ENCODE results near the gene FAM216B. TPM values are rescaled to one million over a fixed set of nuclear protein-coding genes. Genes with fewer than 3 reads are reported as not detected.
"Not testable (repeated sequence)": the region's sequence is repeated elsewhere in the genome, so short reads cannot be mapped to it uniquely, and the experiment has no call there.

The FAM216B gene
- total RNA-seq, 2 experiments from 2014 or later = not detected

DNA sequence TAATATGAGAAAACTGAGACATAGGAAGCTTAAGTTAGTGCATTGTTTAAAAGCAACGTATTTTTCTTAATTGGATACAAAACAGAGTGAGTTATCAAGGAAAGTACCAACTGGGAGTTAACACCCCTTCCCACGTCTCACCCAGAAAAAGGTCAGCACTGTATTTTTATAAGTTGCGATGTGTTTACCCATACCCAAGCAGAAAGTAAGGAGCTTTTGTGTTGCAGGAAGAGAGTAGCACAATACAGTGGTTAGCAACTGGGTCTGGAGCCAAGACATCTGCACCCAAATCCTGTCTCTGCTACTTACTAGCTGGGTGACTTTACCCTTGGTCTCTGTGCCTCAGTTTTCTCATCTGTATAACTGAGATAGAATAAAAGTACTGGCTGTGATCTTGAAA, 34.3 kb downstream of the FAM216B start:
- no peak for DNase-seq (ENCODE audit: low spot score)
- Histone ChIP-seq H3K4me1 (ENCODE audit: insufficient read depth, low read length, poor library complexity, severe bottlenecking) (no peaks in the 10 kb centered on the region), H3K27ac (ENCODE audit: low read depth, low read length, poor library complexity, severe bottlenecking) (no peak overlapping the region), H3K79me2 (ENCODE audit: insufficient read depth, low read depth, low read length) (no peaks in the 10 kb centered on the region), H3K9me2 (ENCODE audit: insufficient read depth, low read length) (no peaks in the 10 kb centered on the region), H4K20me1 (ENCODE audit: insufficient read depth, low read length) (no peaks in the 10 kb centered on the region), H3K36me3 (ENCODE audit: insufficient read depth, low read length) (no peaks in the 10 kb centered on the region), H3K9me3 (ENCODE audit: low read length) (no peaks in the 10 kb centered on the region), H2AFZ (ENCODE audit: low read length) (no peak overlapping the region), H3K4me3 (ENCODE audit: low read depth, low read length, poor library complexity, severe bottlenecking) (no peak overlapping the region), H3K4me2 (ENCODE audit: low read length) (no peak overlapping the region)
- CTCF ChIA-PET (ENCODE audit: unreplicated experiment) = no interaction called here
- POLR2A ChIA-PET = no interaction called here
- BruUV-seq (replicated peaks) = no TSS peak
- TF ChIP-seq, protein P1, sequence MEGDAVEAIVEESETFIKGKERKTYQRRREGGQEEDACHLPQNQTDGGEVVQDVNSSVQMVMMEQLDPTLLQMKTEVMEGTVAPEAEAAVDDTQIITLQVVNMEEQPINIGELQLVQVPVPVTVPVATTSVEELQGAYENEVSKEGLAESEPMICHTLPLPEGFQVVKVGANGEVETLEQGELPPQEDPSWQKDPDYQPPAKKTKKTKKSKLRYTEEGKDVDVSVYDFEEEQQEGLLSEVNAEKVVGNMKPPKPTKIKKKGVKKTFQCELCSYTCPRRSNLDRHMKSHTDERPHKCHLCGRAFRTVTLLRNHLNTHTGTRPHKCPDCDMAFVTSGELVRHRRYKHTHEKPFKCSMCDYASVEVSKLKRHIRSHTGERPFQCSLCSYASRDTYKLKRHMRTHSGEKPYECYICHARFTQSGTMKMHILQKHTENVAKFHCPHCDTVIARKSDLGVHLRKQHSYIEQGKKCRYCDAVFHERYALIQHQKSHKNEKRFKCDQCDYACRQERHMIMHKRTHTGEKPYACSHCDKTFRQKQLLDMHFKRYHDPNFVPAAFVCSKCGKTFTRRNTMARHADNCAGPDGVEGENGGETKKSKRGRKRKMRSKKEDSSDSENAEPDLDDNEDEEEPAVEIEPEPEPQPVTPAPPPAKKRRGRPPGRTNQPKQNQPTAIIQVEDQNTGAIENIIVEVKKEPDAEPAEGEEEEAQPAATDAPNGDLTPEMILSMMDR (conservative IDR thresholded peaks at IDR 0.05; ENCODE audit: low read length) = no peak
- no peak for TF ChIP-seq EZH2phosphoT487 (IDR thresholded peaks at IDR 0.05; ENCODE audit: borderline replicate concordance, low read depth, low read length)
- intact Hi-C loops (cut with micrococcal nuclease; ENCODE audit: unreplicated experiment) = no loop called here

DNA sequence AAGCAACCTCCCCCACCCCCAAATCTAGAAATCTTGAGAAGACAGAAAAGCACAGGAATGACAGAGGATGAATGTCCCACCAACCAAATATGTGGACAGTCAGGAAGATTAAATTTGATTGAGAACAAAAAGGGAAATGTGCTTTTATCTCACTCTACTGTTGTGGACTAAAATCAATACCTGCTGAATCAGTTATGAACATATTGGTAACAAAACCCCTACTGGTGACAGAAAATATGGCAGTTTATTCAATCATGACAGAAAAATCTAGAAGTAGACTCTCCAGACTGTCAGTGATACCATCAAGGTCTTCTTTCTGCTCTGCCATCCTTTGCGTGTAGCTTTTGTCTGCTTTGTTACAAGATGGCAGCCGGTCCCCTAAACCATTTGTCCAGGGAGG, 35.2 kb downstream of the FAM216B start:
- TF ChIP-seq EZH2phosphoT487 (IDR thresholded peaks at IDR 0.05; ENCODE audit: borderline replicate concordance, low read depth, low read length) = no peak
- TF ChIP-seq, protein P1 (conservative IDR thresholded peaks at IDR 0.05; ENCODE audit: low read length) = 0 out of 2 replicates have a peak, but pooled peaks have one; percentile 47
- no peak overlapping the region for H3K4me2 ChIP-seq (ENCODE audit: low read length)
- intact Hi-C loops (cut with micrococcal nuclease; ENCODE audit: unreplicated experiment) = no loop called here
- H3K4me1 ChIP-seq (ENCODE audit: insufficient read depth, low read length, poor library complexity, severe bottlenecking) = no peaks in the 10 kb centered on the region
- no TSS peak for BruUV-seq (replicated peaks)
- no peak overlapping the region for H3K27ac ChIP-seq (ENCODE audit: low read depth, low read length, poor library complexity, severe bottlenecking)
- ChIA-PET POLR2A (no interaction called here), CTCF (ENCODE audit: unreplicated experiment) (no interaction called here)
- no peaks in the 10 kb centered on the region for H4K20me1 ChIP-seq (ENCODE audit: insufficient read depth, low read length)
- no peaks in the 10 kb centered on the region for H3K9me3 ChIP-seq (ENCODE audit: low read length)
- no peaks in the 10 kb centered on the region for H3K36me3 ChIP-seq (ENCODE audit: insufficient read depth, low read length)
- no peaks in the 10 kb centered on the region for H3K9me2 ChIP-seq (ENCODE audit: insufficient read depth, low read length)
- no peaks in the 10 kb centered on the region for H3K79me2 ChIP-seq (ENCODE audit: insufficient read depth, low read depth, low read length)
- no peak for DNase-seq (ENCODE audit: low spot score)
- no peak overlapping the region for H2AFZ ChIP-seq (ENCODE audit: low read length)
- no peak overlapping the region for H3K4me3 ChIP-seq (ENCODE audit: low read depth, low read length, poor library complexity, severe bottlenecking)

DNA sequence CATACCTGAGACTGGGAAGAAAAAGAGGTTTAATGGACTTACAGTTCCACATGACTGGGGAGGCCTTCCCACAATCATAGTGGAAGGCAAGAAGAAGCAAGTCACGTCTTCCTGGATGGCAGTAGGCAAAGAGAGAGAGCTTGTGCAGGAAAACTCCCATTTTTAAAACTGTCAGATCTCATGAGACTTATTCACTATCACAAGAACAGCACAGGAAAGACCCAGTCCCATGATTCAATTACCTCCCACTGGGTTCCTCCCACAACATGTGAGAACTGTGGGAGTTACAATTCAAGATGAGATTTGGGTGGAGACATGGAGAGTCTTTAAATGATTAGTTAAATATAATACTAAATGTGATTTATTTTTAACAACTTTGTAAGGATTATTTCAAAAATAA, 38.3 kb downstream of the FAM216B start:
- H2AFZ ChIP-seq (ENCODE audit: low read length); BruUV-seq (replicated peaks); DNase-seq (ENCODE audit: low spot score); H3K36me3 ChIP-seq (ENCODE audit: insufficient read depth, low read length); H3K9me2 ChIP-seq (ENCODE audit: insufficient read depth, low read length); H3K79me2 ChIP-seq (ENCODE audit: insufficient read depth, low read depth, low read length); POLR2A ChIA-PET; H3K4me3 ChIP-seq (ENCODE audit: low read depth, low read length, poor library complexity, severe bottlenecking); H4K20me1 ChIP-seq (ENCODE audit: insufficient read depth, low read length); H3K4me2 ChIP-seq (ENCODE audit: low read length); CTCF ChIA-PET (ENCODE audit: unreplicated experiment); H3K4me1 ChIP-seq (ENCODE audit: insufficient read depth, low read length, poor library complexity, severe bottlenecking); H3K27ac ChIP-seq (ENCODE audit: low read depth, low read length, poor library complexity, severe bottlenecking); intact Hi-C loops (cut with micrococcal nuclease; ENCODE audit: unreplicated experiment); H3K9me3 ChIP-seq (ENCODE audit: low read length): not testable (repeated sequence)
